Cerebellar nuclear complex (tissue), 1 donor: ENCODE measurements around the gene UNC5A.

Source experiments
- DNase-seq, 2 experiments: peaks; one replicate each; lab custom pipeline; 2025; lab: John Stamatoyannopoulos, UW

The UNC5A gene

DNA sequence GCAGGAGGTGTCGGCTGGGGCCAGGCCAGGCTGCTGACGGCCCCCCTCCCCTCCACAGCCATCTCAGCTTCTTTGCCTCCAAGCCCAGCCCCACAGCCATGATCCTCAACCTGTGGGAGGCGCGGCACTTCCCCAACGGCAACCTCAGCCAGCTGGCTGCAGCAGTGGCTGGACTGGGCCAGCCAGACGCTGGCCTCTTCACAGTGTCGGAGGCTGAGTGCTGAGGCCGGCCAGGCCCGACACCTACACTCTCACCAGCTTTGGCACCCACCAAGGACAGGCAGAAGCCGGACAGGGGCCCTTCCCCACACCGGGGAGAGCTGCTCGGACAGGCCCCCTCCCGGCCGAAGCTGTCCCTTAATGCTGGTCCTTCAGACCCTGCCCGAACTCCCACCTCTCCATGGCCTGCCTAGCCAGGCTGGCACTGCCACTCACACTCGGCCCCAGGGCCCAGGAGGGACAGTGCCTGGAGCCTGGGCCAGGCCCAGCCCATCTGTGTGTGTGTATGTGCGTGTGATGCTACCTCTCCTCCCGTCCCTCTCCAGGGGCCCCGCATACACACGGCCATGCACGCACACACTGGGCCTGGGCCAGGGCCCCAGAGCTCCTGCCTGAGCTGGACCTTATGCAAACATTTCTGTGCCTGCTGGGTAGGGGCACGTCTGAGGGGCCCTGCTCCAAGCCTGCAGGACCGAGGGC, 69.5 kb downstream of the UNC5A start:
- no peak for DNase-seq

DNA sequence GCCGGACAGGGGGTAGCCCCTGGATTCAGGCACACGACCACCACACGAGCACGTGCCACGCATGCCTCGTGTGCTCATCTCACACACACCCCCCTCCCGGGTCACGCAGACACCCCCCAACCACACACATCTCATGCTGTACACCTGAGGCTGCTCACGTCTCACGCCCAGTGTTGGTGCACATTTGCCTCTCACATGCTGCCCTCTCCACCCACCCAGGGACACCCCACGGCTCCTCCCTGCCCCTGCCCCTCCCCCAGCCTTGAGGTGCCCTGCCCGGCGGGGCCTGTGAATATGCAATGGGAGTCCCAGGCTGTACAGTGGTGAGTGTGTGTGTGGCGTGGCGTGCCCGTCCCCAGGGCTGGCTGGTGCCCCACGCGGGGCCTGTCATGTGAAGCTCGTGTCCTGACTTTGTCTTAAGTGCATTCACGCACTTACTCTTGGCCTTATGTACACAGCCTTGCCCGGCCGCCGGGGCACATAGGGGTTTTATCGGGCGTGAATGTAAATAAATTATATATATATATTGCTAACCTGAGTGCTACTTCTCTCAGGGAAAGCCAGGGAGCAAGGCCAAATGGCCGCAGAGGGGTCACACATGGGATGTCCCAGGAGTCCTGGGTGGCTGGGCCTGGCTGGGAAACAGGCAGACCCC, 70.1 kb downstream of the UNC5A start:
- no peak for DNase-seq

DNA sequence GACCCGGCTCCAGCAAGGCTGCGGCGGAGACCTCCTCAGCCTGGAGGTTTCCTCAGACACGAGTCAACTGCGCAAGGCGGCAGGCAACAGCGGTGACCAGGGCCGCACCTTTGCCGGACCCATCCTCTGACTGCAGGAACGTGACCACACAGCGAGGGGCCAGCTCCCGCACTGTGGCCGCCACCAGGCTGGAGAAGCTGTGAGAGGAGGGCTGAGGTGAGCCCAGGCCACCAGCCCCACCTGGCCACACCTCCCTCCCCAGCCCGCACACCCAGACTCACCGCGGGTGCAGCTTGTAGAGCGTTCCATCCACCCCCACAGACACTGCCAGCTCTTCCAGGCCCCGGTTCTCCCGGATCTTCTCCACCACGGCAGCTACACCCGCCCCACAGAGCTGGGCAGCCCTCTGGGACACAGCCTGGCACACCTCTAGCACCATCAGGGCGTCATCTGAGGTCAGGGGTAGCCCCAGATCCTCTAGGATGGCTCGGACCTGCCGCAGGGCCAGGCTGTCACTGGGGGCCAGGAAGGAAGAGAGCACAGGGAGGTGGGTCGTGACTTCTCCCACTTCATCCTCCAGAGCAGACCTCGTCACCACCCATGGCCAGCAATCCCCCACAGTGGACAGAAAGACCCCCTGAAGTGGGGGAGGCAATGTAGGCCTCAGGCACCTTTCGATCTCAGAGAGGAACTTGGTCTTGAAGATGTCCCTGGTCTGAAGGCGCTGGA, 70.8 kb downstream of the UNC5A start:
- no peak for DNase-seq

GRCh38 chr5:176881816-176882566, 71.6 kb downstream of the UNC5A start:
- DNase-seq, result no peak

GRCh38 chr5:176882567-176882903, 72.2 kb downstream of the UNC5A start:
- no peak for DNase-seq

GRCh38 chr5:176883700-176884570, 73.6 kb downstream of the UNC5A start:
- no peak for DNase-seq

- DNase-seq, result no peak
These were observed 74.2 kb downstream of the UNC5A start for GRCh38 chr5:176884571-176884890.

- DNase-seq, result no peak
These were observed 76.2 kb downstream of the UNC5A start for GRCh38 chr5:176886336-176887251.

DNA sequence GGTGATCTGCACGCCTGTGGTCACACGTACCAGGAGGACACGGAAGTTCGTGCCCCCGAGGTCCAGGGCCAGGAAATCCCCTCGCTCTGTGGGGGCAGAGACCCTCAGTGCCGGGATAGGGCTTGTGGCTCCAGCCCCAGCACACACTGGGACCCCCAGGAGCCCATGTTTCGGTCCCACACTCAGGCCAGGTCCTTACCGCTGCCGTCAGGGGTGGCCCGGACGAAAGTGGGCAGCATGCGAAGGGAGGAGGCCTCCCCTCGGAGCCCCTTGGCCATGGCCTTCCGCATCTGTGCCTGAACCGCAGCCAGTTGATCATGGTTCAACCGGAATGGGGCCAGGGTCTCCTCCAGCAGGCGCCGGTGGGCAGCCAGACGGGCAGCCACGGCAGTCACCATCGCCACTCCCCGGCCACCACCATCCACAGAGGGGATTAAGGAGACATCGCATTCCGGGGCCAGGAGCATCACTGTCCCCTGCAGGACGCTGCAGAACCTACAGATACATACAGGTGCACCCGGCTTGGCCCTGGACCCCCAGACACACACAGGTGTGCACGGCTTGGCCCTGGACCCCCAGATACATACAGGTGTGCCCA, 77.0 kb downstream of the UNC5A start:
- DNase-seq, result no peak

DNA sequence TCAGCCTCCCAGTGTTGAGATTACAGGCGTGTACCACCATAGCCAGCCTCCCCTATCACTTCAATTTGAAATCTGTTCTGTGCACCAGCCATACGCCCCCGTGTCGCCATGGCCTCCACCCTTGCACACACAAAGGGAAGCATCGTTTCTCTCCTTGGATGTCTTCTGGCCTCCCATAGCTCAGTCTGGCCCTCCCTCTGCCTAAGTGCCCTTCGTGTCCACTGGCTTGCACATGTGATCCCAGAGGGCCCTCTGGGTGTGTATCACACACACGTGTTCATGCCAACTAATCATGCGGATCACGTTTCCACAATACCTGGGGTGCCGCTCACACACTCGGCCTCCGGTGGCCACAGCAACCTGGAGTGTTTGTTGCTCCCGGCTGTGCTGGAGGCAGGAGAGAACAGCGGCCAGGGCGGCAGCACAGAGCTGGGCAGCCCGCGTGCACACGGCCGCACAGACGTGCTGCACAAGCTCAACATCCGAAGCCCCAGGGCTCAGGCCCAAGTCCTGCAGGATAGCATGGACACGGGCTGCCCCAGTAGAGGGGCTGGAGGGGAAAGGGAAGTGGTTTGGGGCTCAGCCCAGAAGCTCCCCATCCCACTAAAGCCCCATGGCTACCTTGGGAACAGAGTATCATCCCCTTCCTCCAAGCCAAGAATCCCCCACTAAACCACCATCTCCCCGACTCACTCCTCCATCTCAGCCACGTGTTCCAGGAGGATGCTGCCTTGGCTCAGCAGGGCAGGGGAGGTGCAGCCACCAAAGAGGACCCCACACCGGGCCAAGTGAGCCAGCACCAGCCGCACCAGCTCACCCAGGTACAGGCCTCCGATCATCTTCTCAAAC, 77.9 kb downstream of the UNC5A start:
- no peak for DNase-seq

DNA sequence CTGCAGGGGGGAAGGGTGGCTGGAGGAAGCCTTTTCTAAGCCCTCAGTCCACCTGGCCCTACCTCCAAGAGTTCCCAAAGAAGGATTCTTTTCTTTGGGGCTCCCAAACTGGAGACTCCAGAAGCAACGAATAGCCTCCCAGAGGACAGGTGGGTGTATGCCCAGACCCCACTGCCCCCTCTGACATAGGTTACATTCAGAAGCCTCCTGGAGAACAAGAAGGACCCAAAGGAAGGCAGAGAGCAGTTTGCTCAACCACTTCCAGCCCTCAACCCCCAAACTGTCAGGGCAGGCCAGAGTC, 78.5 kb downstream of the UNC5A start:
- DNase-seq, result no peak

DNA sequence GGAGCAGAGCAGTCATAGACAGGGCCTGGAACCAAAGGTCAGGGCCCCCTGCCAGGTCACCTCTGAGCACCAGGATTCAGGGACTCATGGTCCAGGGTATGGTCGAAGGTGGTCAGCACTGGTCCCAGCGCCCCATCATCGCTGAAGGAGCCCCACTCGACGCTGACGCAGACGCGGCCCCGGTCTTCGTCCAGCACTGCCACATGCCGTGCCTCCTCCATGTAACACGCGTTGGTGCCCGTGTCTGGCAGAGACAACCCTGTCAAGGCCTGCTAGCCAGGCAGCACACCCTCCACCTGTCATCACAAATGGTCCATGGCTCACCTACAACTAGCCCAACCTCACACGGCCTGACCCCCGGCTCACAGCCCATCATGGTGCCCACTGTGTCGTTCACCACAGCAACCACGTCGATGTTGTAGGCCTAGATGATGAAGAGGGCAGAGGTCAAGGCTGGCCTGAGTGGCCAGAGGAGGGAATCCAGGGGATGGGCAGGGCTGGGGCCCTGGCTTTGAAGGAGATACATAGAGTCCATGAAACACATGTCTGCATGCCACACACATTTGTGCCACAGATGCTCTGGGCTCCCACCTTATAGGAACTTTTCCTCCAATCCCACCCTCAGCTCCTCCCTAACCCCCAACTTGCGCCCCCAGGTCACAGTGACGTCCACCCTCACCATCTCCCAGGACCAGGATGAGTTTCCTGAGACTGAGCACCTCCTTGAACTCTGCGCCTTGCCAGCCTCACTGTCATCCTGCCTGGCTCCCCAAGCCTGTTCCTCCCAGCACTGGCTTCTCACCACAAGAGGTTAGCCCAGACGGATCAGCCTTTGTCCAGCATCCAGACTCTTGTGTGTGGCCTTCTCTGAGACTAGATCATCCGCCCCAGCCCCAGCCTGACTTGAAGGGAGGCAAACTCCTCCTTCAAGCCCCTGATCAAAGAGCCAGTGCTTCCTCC, 79.2 kb downstream of the UNC5A start:
- no peak for DNase-seq

DNA sequence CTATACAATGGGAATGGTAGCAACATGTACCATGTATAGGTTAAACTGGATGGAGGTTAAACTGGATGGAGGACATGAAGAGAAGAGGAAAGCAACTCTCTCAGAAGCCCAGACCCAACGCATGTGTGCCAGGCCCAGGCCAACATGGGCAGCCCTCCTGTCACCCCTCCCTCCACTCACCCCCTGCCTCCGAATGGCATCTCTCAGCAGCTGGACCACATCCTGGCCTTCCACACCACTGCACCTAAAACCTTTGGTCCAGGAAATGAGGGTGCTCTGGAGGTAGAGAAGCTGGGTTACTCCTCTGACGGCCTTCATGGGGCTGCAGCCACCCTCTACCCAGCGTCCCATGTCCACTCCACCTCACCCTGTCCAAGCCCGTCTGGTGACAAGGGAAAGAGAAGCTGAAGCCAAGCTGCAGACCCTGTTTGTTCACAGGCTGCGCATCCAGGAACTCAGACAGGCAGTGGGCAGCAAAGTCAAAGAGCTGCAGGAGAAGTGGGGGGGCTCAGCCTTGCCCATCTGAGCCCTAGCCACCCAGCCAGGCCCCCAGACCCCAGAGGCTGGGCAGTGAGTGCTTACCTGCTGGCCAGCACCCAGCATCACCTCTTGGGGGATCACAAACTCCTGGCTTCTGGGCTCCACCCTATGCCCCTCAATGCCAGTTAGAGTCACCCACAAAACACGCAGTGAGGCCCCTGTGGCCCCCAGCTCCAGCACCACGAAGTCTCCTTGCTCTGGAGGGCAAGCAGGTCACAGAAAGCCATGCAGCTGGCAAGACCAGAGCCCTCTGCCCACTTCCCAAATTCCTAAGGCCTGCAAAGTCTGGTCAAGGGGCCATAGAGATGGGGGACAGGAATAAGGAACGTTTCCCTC, 80.3 kb downstream of the UNC5A start:
- no peak for DNase-seq

GRCh38 chr5:176891331-176891958, 81.1 kb downstream of the UNC5A start:
- no peak for DNase-seq

DNA sequence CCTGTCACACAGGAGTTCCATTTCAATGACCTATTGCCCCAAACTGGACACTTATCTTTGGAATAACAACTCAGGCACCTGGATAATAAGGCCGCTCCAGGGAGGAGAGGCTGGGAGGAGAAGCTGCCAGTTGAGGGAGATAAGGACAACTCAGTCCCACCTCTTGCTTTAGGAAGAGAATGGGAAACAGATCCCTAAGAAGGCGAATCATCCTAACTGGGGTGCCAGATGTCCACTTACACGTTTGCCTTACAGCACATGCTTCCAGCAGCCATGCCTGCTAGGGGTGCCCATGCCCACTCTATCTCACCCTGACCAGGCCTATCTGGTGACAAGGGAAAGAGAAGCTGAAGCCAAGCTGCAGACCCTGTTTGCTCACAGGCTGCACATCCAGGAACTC, 82.3 kb downstream of the UNC5A start:
- no peak for DNase-seq

- DNase-seq, result no peak
These were observed 83.9 kb downstream of the UNC5A start for GRCh38 chr5:176894298-176894697.

DNA sequence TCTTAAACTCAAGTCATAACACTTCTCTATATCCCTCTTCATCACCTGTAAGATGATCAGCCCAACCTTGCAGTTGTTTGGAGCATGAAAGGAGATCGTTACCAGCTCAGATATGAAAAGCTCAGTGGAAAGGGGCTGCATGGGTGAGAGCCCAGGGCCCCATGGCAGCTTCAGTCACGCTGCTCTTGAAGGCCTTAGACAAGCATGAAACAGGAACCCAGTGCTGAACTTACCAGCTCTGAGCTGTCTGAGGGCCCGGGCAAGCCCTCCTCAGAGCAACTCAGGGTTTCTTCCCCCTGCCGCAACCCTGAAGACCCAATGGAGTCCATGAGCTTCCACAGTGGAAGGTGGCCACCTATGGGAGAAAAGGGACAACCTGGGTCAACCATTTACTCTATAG, 85.5 kb downstream of the UNC5A start:
- DNase-seq, result no peak
